Measurements from ENCODE around the gene ZAP70.

- TF ChIP-seq CTCF (IDR thresholded peaks at IDR 0.05) (no peak), ZFX (IDR thresholded peaks at IDR 0.05; ENCODE audit: borderline replicate concordance) (no peak)
Measured at GRCh38 chr2:97784953-97785352, 71.6 kb downstream of the ZAP70 start.

All from 22Rv1 (cell line).